H1 (cell line): ENCODE data around the gene PSMD12. TPM values are rescaled to one million over a fixed set of nuclear protein-coding genes. Genes with fewer than 3 reads are reported as not detected.

ENCODE experiments used
- CTCF ChIA-PET: fragments of 300-600 bp; sonication (Branson Sonifier 250); formaldehyde crosslinking; loops from one replicate; lab custom pipeline; 2021; ENCODE audit not compliant: partially characterized antibody; lab: Charles Lee
- POLR2A ChIA-PET: fragments of 300-600 bp; sonication (Branson Sonifier 250); formaldehyde crosslinking; loops from one replicate; lab custom pipeline; 2021; ENCODE audit warnings: inconsistent platforms; ENCODE audit not compliant: partially characterized antibody; lab: Charles Lee
- DNase-seq, 2 experiments: peaks; one replicate each; pipeline versions ENCODE4 v3.0.0 to v3.0.0-alpha.2; 2010 to 2022; ENCODE audit warnings: low spot score in 2 of 2, low read depth in 1 of 2, mixed read lengths in 1 of 2
- FAIRE-seq: peaks from 2 replicates; lab custom pipeline; 2011; peaks lifted over from hg19 to GRCh38; lab: Jason Lieb, UNC
- H2AFZ ChIP-seq: 2 replicates; pipeline ENCODE4 v1.8.1; 2012; ENCODE audit warnings: low read length, inconsistent platforms
- H2AK5ac ChIP-seq: 2 replicates; pipeline ENCODE4 v1.6.1; 2013; ENCODE audit warnings: low read depth, low read length
- H2BK120ac ChIP-seq: replicated peaks from 2 replicates; pipeline ENCODE3; 2013; ENCODE audit warnings: low read depth, low read length, inconsistent platforms
- H2BK12ac ChIP-seq: 2 replicates; pipeline ENCODE4 v1.6.1; 2013; ENCODE audit warnings: low read depth, low read length
- H2BK15ac ChIP-seq: 2 replicates; pipeline ENCODE4 v1.6.1; 2013; ENCODE audit warnings: low read length
- H2BK20ac ChIP-seq: 2 replicates; pipeline ENCODE4 v1.6.1; 2013; ENCODE audit warnings: low read length
- H2BK5ac ChIP-seq: 2 replicates; pipeline ENCODE4 v1.6.1; 2013; ENCODE audit warnings: low read depth, low read length
- H3K14ac ChIP-seq: 2 replicates; pipeline ENCODE4 v1.6.1; 2013; ENCODE audit warnings: inconsistent platforms; ENCODE audit not compliant: insufficient read length
- H3K18ac ChIP-seq: 2 replicates; pipeline ENCODE4 v1.6.1; 2013; ENCODE audit warnings: low read length; ENCODE audit errors: extremely low read depth
- H3K23ac ChIP-seq: 2 replicates; pipeline ENCODE4 v1.6.1; 2013; ENCODE audit warnings: inconsistent platforms; ENCODE audit not compliant: insufficient read length
- H3K23me2 ChIP-seq: 2 replicates; pipeline ENCODE4 v1.6.1; 2013; ENCODE audit warnings: low read depth, low read length
- H3K27ac ChIP-seq: 2 replicates; pipeline ENCODE4 v1.6.1; 2011; ENCODE audit warnings: low read depth, low read length, inconsistent platforms
- H3K27me3 ChIP-seq, 4 experiments: replicated peaks in 1 of 4; 1 replicate in 1 of 4; 2 replicates in 3 of 4; pipeline versions ENCODE4 v1.6.1 to v1.8.1; 2011 to 2013; ENCODE audit warnings: low read length in 3 of 4, mild to moderate bottlenecking in 3 of 4, inconsistent platforms in 2 of 4, mixed read lengths in 2 of 4, moderate library complexity in 1 of 4; ENCODE audit not compliant: control insufficient read depth in 3 of 4, insufficient read depth in 3 of 4; ENCODE audit errors: extremely low read depth in 1 of 4
- H3K36me3 ChIP-seq, 4 experiments: 2 replicates each; pipeline versions ENCODE4 v1.6.1 to v1.8.1; 2011 to 2013; ENCODE audit warnings: mild to moderate bottlenecking in 4 of 4, low read length in 3 of 4, moderate library complexity in 2 of 4, control low read depth in 1 of 4, inconsistent platforms in 1 of 4; ENCODE audit not compliant: insufficient read depth in 4 of 4, control insufficient read depth in 2 of 4
- H3K4ac ChIP-seq: replicated peaks from 2 replicates; pipeline ENCODE3; 2013; ENCODE audit warnings: low read length, low read depth, mixed read lengths, inconsistent platforms; ENCODE audit not compliant: insufficient read length
- H3K4me1 ChIP-seq, 4 experiments: replicated peaks in 1 of 4; 1 replicate in 1 of 4; 2 replicates in 3 of 4; pipeline versions ENCODE4 v1.6.1 to v1.8.1; 2011 to 2013; ENCODE audit warnings: low read length in 3 of 4, inconsistent platforms in 2 of 4, mixed read lengths in 1 of 4; ENCODE audit not compliant: insufficient read depth in 4 of 4, control insufficient read depth in 3 of 4
- H3K4me2 ChIP-seq, 2 experiments: 2 replicates each; pipeline versions ENCODE4 v1.6.1 to v1.8.1; 2011 to 2013; ENCODE audit warnings: low read depth in 2 of 2, low read length in 2 of 2, control low read depth in 1 of 2, inconsistent platforms in 1 of 2, mild to moderate bottlenecking in 1 of 2; ENCODE audit not compliant: insufficient read depth in 1 of 2
- H3K4me3 ChIP-seq, 4 experiments: fragments of 200-600, 300-600 bp in 1 of 4; sonication (generic), shearing (Covaris generic), sonication (Bioruptor Twin) in 1 of 4; 2 replicates each; pipeline versions ENCODE4 v1.5.1 to v1.8.1; 2011 to 2016; ENCODE audit warnings: low read length in 4 of 4, low read depth in 3 of 4, control low read depth in 2 of 4, inconsistent platforms in 2 of 4, mild to moderate bottlenecking in 2 of 4, mixed read lengths in 1 of 4, moderate library complexity in 1 of 4; ENCODE audit not compliant: insufficient read depth in 2 of 4; ENCODE audit errors: extremely low read depth in 1 of 4
- H3K56ac ChIP-seq: replicated peaks from 2 replicates; pipeline ENCODE3; 2013; ENCODE audit warnings: low read depth, mild to moderate bottlenecking, mixed read lengths, low read length, inconsistent platforms; ENCODE audit not compliant: insufficient read length
- H3K79me1 ChIP-seq: 2 replicates; pipeline ENCODE4 v1.6.1; 2013; ENCODE audit warnings: low read depth, low read length, control low read depth
- H3K79me2 ChIP-seq, 2 experiments: 2 replicates each; pipeline versions ENCODE4 v1.6.1 to v1.8.1; 2012 to 2013; ENCODE audit warnings: low read length in 2 of 2, mild to moderate bottlenecking in 2 of 2, inconsistent platforms in 1 of 2; ENCODE audit not compliant: insufficient read depth in 2 of 2, control insufficient read depth in 1 of 2
- H3K9ac ChIP-seq, 4 experiments: replicated peaks in 1 of 4; 1 replicate in 1 of 4; 2 replicates in 3 of 4; pipeline versions ENCODE4 v1.6.1 to v1.8.1; 2011 to 2013; ENCODE audit warnings: low read depth in 3 of 4, low read length in 3 of 4, control low read depth in 2 of 4, mild to moderate bottlenecking in 2 of 4, moderate library complexity in 2 of 4, inconsistent platforms in 1 of 4; ENCODE audit errors: extremely low read depth in 1 of 4
- H3K9me3 ChIP-seq, 2 experiments: 2 replicates each; pipeline versions ENCODE4 v1.6.1 to v1.8.1; 2012 to 2013; ENCODE audit warnings: mild to moderate bottlenecking in 2 of 2, moderate library complexity in 2 of 2, control low read depth in 1 of 2, inconsistent platforms in 1 of 2, low read depth in 1 of 2, low read length in 1 of 2, mixed read lengths in 1 of 2; ENCODE audit not compliant: insufficient read depth in 2 of 2
- H4K20me1 ChIP-seq, 2 experiments: replicated peaks in 1 of 2; 2 replicates each; pipeline versions ENCODE3 to v1.8.1; 2011 to 2013; ENCODE audit warnings: inconsistent platforms in 2 of 2, low read length in 2 of 2, mild to moderate bottlenecking in 1 of 2; ENCODE audit not compliant: insufficient read depth in 2 of 2, control insufficient read depth in 1 of 2
- H4K5ac ChIP-seq: 2 replicates; pipeline ENCODE4 v1.6.1; 2013; ENCODE audit warnings: low read length, low read depth, mixed read lengths, inconsistent platforms; ENCODE audit not compliant: insufficient read length
- H4K8ac ChIP-seq: 2 replicates; pipeline ENCODE4 v1.8.0; 2013; ENCODE audit warnings: mild to moderate bottlenecking, moderate library complexity, low read length, inconsistent platforms; ENCODE audit not compliant: insufficient read depth; ENCODE audit errors: extremely low read depth
- H4K91ac ChIP-seq: replicated peaks from 2 replicates; pipeline ENCODE3; 2013; ENCODE audit warnings: low read length, mixed read lengths, inconsistent platforms; ENCODE audit not compliant: insufficient read length
- EZH2 ChIP-seq: fragments of 200-600 bp; sonication (generic); IDR thresholded peaks from 2 replicates; pipeline ENCODE4 v1.7.1; 2012; ENCODE audit warnings: low read depth, mild to moderate bottlenecking, moderate library complexity, low read length, inconsistent platforms; ENCODE audit not compliant: severe bottlenecking
- HDAC6 ChIP-seq: IDR thresholded peaks from one replicate; pipeline ENCODE4 v1.7.1; 2012; ENCODE audit warnings: low read depth, mild to moderate bottlenecking, inconsistent platforms, low read length, moderate library complexity
- WGBS, 2 experiments: shearing (Covaris generic) in 1 of 2; methylation state at CpG; one replicate each; pipeline versions ENCODE4 v1.1.6 to v1.1.7; 2013 to 2015; ENCODE audit warnings: low lambda C conversion rate in 2 of 2, mixed read lengths in 2 of 2, inconsistent platforms in 1 of 2, low coverage in 1 of 2, missing lambda C conversion rate in 1 of 2; ENCODE audit not compliant: insufficient replicate concordance in 2 of 2, insufficient coverage in 1 of 2, insufficient read length in 1 of 2; ENCODE audit errors: extremely low coverage in 1 of 2, missing lambda C conversion rate in 1 of 2; 5-methylcytosine and 5-hydroxymethylcytosine counted together
- polyA plus RNA-seq, 7 experiments: library from polyadenylated mRNA; depleted of rRNA in 3 of 7; stranded (reverse) in 5 of 7; unstranded in 2 of 7; fragments of >200 nt in 5 of 7; fragments of 200-250 nt in 2 of 7; gene quantifications; 1 replicate in 5 of 7; 2 replicates in 1 of 7; 4 replicates in 1 of 7; pipeline versions ENCODE4 v1.2.1 to v1.2.3, GENCODE V29; 2011 to 2013; ENCODE audit warnings: missing spikeins in 2 of 7, mixed read lengths in 2 of 7
- total RNA-seq: library from RNA; stranded (reverse); fragmentation: NEBNext Ultra II Directional; extraction: Animal tissue kit (Norgen Biotek cat#: 25700); gene quantifications from 2 replicates; pipeline ENCODE4 v1.2.1, GENCODE V29; 2021

The PSMD12 gene
- total and polyA plus RNA-seq, 2 of the 8 experiments (the other 6 are each of a cell fraction or from before 2014, with no cell fraction given) = 14.0 to 82.4 TPM

- no peak overlapping the region for H3K9ac ChIP-seq
- no peaks in the 10 kb centered on the region for H3K27me3 ChIP-seq
- no peaks in the 10 kb centered on the region for H3K23me2 ChIP-seq
- no peak overlapping the region for H3K27ac ChIP-seq
- H3K18ac ChIP-seq = no peak overlapping the region
- no peak overlapping the region for H3K4me2 ChIP-seq
- H4K5ac ChIP-seq = no peak overlapping the region
- no peak overlapping the region for H3K56ac ChIP-seq
- no peak overlapping the region for H3K23ac ChIP-seq
- H2BK15ac ChIP-seq = no peak overlapping the region
- WGBS, 2 experiments = 94% methylated on average over 8 of the region's 9 CpGs; no CpG with 5 or more reads in 1 of the 2 experiments
- H3K4me1 ChIP-seq = peaks cover 0 to 7% (median 2%) of the 10 kb centered on the region in 4 experiments; a peak in 2 of 7 replicates
- H2AK5ac ChIP-seq = no peak overlapping the region
- no peaks in the 10 kb centered on the region for H4K20me1 ChIP-seq
- no peak overlapping the region for H3K4ac ChIP-seq
- POLR2A ChIA-PET = no interaction called here
- no peaks in the 10 kb centered on the region for H3K9me3 ChIP-seq
- H3K4me3 ChIP-seq = no peak overlapping the region
- H2BK5ac ChIP-seq = no peak overlapping the region
- H4K8ac ChIP-seq = no peak overlapping the region
- H3K36me3 ChIP-seq = no peaks in the 10 kb centered on the region
- DNase-seq (no peak), FAIRE-seq (no peak)
- peaks cover 8% of the 10 kb centered on the region for H3K79me1 ChIP-seq
- peaks cover 0 to 77% of the 10 kb centered on the region in 2 experiments; a peak in 3 of 4 replicates for H3K79me2 ChIP-seq
- no peak overlapping the region for H4K91ac ChIP-seq
- CTCF ChIA-PET = interaction anchor here (0.6 kb wide), 1 partner anchor 239 kb away, joined by 3 read pairs; no protein-coding TSS in a partner anchor
- no peak overlapping the region for H2BK20ac ChIP-seq
- no peak overlapping the region for H3K14ac ChIP-seq
- H2AFZ ChIP-seq = no peak overlapping the region
- H2BK12ac ChIP-seq = no peak overlapping the region
- H2BK120ac ChIP-seq = no peak overlapping the region
- TF ChIP-seq EZH2 = no peak
- no peak for TF ChIP-seq HDAC6
These were observed 34.7 kb upstream of the PSMD12 start for GRCh38 chr17:67401106-67401505.
